ENCODE data around the gene XKR3. TPM values are rescaled to one million over a fixed set of nuclear protein-coding genes. Genes with fewer than 3 reads are reported as not detected.
"Not testable (repeated sequence)": the region's sequence is repeated elsewhere in the genome, so short reads cannot be mapped to it uniquely, and the experiment has no call there.

The XKR3 gene
- total RNA-seq, 2 experiments from 2014 or later, result not detected

DNA sequence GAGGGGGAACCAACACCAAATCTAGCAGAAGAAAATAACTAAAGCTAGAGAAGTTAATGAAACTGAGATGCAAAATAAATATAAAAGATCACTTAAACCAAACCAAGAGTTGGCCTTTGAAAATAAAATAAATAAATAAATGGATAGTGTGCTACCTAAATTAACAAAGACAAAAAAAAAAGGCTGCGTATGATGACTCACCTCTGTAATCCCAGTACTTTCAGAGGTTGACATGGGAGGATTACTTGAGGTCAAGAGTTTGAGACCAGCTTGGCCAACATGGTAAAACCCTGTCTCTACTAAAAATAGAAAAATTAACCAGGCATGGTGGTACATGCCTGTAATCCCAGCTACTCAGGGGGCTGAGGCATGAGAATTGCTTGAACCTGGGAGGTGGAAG, 29.7 kb downstream of the XKR3 start:
- H3K9me3 Mint-ChIP-seq; CTCF ChIA-PET; H3K36me3 Mint-ChIP-seq (ENCODE audit: low read depth); H3K4me1 Mint-ChIP-seq; H3K27ac Mint-ChIP-seq; H3K4me3 Mint-ChIP-seq; H3K27me3 Mint-ChIP-seq; POLR2A ChIA-PET; DNase-seq: not testable (repeated sequence)

DNA sequence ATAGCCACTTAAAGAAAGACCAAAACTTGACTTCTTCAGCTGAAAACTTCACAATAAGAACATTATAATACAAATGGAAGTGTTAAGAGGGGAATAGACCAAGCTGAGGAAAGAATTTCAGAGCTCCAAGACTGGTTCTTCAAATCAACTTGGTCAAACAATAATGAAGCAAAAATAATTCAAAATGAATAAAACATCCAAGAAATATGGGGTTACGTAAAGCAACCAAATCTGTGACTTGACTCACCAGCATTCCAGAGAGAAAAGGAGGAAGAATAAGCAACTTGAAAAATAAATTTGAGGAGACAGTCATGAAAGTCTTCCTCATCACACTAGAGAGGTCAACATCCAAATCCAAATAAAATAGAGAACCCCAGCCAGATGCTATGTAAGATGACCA, 31.4 kb downstream of the XKR3 start:
- Mint-ChIP-seq H3K9me3 (no peaks in the 10 kb centered on the region), H3K4me1 (peaks cover 6% of the 10 kb centered on the region), H3K27ac (peak overlapping the region; percentile 8), H3K4me3 (no peak overlapping the region), H3K36me3 (ENCODE audit: low read depth) (no peaks in the 10 kb centered on the region), H3K27me3 (peaks cover 8% of the 10 kb centered on the region)
- no peak for DNase-seq
- POLR2A ChIA-PET, result no interaction called here
- CTCF ChIA-PET, result no interaction called here

DNA sequence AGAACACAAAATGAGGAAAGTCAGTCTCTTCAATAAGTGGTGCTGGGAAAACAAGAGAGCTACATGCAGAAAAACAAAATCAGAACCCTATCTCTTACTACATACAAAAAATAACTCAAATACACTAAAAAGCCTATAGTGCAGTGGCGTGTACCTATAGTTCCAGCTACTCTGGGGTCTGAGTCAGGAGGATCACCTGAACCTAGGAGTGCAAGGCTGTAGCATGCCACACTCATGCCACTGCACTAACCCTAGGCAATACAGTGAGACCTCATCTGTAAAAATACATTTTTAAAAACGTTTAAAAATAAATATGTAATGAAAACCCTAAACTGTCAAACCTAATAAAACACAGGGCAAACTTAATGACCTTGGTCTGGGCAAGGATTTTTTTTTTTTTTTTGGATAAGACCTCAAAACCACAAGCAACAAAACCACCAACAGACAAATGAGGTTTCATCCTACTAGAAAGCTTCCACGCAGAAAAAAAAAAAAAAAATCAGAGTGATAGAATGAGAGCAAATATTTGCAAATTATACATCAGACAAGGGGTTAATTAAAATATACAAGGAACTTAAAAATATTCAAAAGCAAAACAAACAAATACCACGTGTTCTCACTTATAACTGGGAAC, 35.2 kb downstream of the XKR3 start:
- Mint-ChIP-seq H3K27me3 (peaks cover 9% of the 10 kb centered on the region), H3K27ac (no peak overlapping the region), H3K4me1 (peaks cover 6% of the 10 kb centered on the region), H3K4me3 (no peak overlapping the region), H3K36me3 (ENCODE audit: low read depth) (no peaks in the 10 kb centered on the region), H3K9me3 (no peaks in the 10 kb centered on the region)
- ChIA-PET POLR2A (no interaction called here), CTCF (interaction anchor here (0.7 kb wide), 1 partner anchor 127 kb away, joined by 3 read pairs; no protein-coding TSS in a partner anchor)
- no peak for DNase-seq

DNA sequence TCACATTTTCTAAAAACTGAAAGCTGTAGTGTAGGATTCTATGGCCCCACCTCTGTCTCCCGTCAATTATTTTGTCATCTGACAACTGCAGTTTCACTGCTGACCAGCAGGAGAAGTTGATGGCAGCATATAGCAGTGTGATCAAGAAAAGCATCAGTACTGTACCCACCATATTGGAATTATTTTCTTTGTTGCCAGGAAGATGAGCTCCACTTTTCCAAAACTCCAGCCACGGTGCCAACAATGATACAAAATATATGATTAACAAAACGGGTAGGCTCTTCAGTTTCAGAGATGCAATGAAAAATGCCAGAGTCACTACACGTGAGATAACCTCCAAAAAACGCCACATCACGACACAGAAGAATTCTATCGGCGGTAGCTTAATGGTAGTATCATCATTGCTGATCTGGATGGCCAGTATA, 41.3 kb downstream of the XKR3 start:
- Mint-ChIP-seq H3K36me3 (ENCODE audit: low read depth) (no peaks in the 10 kb centered on the region), H3K27ac (no peak overlapping the region), H3K27me3 (peaks cover 3% of the 10 kb centered on the region), H3K4me1 (no peaks in the 10 kb centered on the region), H3K9me3 (no peaks in the 10 kb centered on the region), H3K4me3 (no peak overlapping the region)
- CTCF ChIA-PET, result interaction anchor here (0.9 to 1.2 kb wide), 2 partner anchors 9 to 39 kb away, joined by 3 to 4 read pairs; no protein-coding TSS in a partner anchor
- DNase-seq, result no peak
- POLR2A ChIA-PET, result no interaction called here

DNA sequence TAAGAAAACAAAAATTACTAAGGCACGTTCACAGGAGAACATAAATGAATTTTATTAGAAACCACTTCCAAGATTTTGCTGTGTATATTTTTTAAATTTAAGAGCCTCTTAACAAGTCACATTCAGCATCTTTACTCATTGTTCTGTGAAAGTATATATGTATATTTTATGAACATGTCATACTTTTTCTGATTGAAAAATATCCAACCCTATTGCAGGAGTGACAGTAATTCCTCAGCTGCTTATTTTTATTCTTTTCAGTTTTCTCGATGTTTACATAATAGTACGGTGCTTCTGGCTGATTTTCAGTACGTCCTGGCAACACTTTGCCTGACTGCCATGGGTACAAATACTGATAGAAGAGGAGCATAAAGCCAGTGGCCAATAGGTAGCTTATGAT, 41.8 kb downstream of the XKR3 start:
- H3K27ac Mint-ChIP-seq, result no peak overlapping the region
- CTCF ChIA-PET, result interaction anchor here (0.9 to 1.2 kb wide), 2 partner anchors 9 to 40 kb away, joined by 3 to 4 read pairs; no protein-coding TSS in a partner anchor
- no peaks in the 10 kb centered on the region for H3K36me3 Mint-ChIP-seq (ENCODE audit: low read depth)
- no peaks in the 10 kb centered on the region for H3K9me3 Mint-ChIP-seq
- H3K27me3 Mint-ChIP-seq, result peaks cover 3% of the 10 kb centered on the region
- no peak overlapping the region for H3K4me3 Mint-ChIP-seq
- no peaks in the 10 kb centered on the region for H3K4me1 Mint-ChIP-seq
- no peak for DNase-seq
- POLR2A ChIA-PET, result no interaction called here

DNA sequence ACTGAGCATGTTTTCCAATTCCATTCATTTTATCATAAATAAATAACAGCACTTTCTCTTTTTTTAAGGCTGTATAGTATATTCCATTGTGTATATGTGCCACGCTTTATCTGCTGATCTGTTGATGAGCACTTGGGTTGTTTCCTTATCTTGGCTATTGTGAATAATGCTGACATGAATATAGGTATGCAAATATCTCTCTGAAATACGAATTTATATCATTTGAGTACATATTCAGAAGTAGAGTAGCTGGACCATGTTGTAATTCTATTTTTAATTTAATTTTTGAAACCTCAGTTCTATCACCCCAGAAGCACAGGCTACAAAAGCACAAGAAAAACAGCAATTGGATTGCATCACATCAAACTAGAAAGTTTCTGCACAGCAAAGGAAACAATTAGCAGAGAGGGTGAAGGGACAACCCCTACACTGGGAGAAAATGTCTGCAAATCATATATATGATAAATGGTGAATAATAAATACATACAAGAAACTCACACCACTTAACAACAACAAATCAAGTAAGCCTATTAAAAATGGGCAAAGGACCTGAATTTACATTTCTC, 43.4 kb downstream of the XKR3 start:
- H3K36me3 Mint-ChIP-seq (ENCODE audit: low read depth), result no peaks in the 10 kb centered on the region
- CTCF ChIA-PET, result no interaction called here

DNA sequence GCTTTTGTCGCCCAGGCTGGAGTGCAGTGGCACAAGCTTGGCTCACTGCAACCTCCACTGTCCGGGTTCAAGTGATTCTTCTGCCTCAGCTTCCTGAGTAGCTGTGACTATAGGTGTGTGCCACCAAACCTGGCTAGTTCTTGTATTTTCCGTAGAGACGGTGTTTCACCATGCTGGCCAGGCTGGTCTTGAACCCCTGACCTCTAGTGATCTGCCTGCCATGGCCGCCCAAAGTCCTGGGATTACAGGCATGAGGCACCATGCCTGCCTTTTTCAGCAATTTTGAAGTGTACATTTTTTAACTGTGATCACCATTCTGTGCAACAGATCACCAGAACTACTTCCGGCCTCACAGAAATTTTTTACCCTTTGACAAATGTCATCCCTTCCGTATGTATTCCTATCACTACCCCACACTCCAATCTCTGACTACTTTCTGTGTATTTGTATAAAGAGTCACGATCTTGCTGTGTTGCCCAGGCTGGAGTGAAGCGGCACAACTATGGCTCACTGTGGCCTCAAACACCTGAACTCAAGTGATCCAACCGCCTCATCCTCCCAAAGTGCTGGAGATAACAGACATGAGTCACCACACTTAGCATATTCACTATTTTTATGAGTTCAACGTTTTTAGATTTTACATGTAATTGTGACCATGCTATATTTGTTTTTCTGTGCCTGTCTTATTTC, 44.0 kb downstream of the XKR3 start:
- ChIA-PET POLR2A (no interaction called here), CTCF (no interaction called here)
- Mint-ChIP-seq H3K9me3 (no peaks in the 10 kb centered on the region), H3K36me3 (ENCODE audit: low read depth) (no peaks in the 10 kb centered on the region), H3K4me3 (no peak overlapping the region), H3K4me1 (no peaks in the 10 kb centered on the region), H3K27ac (no peak overlapping the region), H3K27me3 (peaks cover 3% of the 10 kb centered on the region)
- no peak for DNase-seq

More for the DNA sequence above, 43.4 kb downstream of the XKR3 start:
- no peaks in the 10 kb centered on the region for H3K9me3 Mint-ChIP-seq
- H3K4me1 Mint-ChIP-seq, result no peaks in the 10 kb centered on the region
- DNase-seq, result no peak
- H3K4me3 Mint-ChIP-seq, result no peak overlapping the region
- H3K27me3 Mint-ChIP-seq, result peaks cover 3% of the 10 kb centered on the region
- no peak overlapping the region for H3K27ac Mint-ChIP-seq
- POLR2A ChIA-PET, result no interaction called here

DNA sequence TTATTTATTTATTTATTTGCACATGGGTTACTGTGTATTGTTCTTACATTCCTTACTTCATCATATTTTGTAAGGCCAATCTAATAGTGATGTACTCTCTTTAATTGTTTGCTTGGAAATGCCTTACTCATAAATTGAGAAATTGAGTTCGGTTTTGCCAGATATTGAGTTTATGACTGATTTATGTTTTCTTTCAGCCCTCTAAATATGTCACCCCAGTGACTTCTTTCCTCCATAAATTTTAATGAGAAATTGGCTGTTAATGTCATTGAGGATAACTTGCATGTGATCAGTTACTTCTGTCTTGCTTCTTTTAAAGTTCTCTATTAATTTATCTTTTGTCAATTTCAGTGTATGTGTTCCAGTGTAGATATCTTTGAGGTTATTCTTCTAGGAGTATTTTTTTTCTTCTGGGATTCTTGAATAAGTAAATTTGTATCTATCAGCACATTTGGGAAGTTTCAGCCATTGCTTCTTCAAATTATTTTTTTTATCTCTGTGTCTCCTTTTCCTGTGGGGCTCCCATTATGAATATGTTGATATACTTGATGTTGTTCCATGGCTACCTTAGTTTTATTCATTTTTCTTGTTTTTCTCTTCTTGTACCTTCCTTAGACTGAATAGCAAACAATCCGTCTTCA, 47.8 kb downstream of the XKR3 start:
- DNase-seq, result no peak
- ChIA-PET CTCF (no interaction called here), POLR2A (no interaction called here)

DNA sequence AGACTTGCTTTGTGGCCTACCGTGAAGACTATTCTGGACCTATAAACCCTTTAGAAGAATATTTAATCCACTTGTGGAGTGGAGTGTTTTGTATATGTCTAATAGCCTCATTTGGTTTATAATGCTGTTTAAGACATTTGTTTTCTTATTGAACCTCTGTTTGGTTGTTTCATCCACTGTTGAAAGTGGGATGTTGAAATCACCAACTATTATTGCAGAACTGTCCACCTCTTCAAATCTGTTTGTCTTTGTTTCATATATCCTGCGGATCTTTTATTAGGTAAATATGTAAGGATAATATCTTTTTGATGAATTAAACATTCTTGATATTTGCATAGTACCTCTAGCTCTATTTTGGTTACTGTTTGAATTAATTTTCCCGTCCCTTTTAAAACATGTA, 49.1 kb downstream of the XKR3 start:
- no peak for DNase-seq
- no peaks in the 10 kb centered on the region for H3K4me1 Mint-ChIP-seq
- H3K27ac Mint-ChIP-seq, result no peak overlapping the region
- CTCF ChIA-PET, result no interaction called here
- H3K36me3 Mint-ChIP-seq (ENCODE audit: low read depth), result no peaks in the 10 kb centered on the region
- H3K4me3 Mint-ChIP-seq, result no peak overlapping the region
- no peaks in the 10 kb centered on the region for H3K9me3 Mint-ChIP-seq
- POLR2A ChIA-PET, result no interaction called here
- H3K27me3 Mint-ChIP-seq, result peaks cover 3% of the 10 kb centered on the region

More for the DNA sequence above, 47.8 kb downstream of the XKR3 start:
- Mint-ChIP-seq H3K4me1 (no peaks in the 10 kb centered on the region), H3K36me3 (ENCODE audit: low read depth) (no peaks in the 10 kb centered on the region), H3K27me3 (peaks cover 3% of the 10 kb centered on the region), H3K9me3 (no peaks in the 10 kb centered on the region), H3K4me3 (no peak overlapping the region), H3K27ac (no peak overlapping the region)

DNA sequence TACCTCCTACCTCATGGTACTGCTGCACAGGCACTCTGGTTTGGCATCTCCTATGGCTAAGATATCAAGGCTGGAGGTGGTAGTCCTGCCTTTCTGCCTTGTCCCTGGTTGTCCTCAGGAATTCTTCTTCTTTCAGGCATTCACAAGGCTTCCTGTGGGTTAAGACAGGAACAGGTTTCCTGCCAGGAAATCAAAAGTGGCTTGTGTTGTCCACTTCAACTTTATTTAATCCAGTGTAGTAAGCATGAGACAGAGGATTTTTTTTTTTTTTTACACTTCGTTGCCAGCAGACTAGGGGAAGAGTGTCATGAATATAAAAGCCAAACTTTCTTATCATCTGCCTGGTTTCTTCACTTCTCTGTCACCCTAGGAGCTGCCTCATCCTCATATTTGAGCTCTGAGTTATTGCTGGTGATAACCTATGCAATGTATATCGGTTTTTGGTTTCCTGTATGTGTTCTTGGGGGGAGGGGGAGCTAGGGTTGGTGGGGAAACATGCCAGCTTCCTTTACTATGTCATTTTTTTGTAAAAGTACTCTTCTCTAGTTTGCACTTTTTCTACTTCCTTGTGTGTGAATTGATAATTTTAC, 50.2 kb downstream of the XKR3 start:
- no peaks in the 10 kb centered on the region for H3K9me3 Mint-ChIP-seq
- no peak overlapping the region for H3K4me3 Mint-ChIP-seq
- ChIA-PET CTCF (interaction anchor here (1.0 to 1.4 kb wide), 2 partner anchors 9 to 117 kb away, joined by 4 read pairs; no protein-coding TSS in a partner anchor), POLR2A (no interaction called here)
- no peaks in the 10 kb centered on the region for H3K4me1 Mint-ChIP-seq
- H3K27ac Mint-ChIP-seq, result no peak overlapping the region
- DNase-seq, result no peak
- H3K27me3 Mint-ChIP-seq, result peaks cover 3% of the 10 kb centered on the region
- no peaks in the 10 kb centered on the region for H3K36me3 Mint-ChIP-seq (ENCODE audit: low read depth)

DNA sequence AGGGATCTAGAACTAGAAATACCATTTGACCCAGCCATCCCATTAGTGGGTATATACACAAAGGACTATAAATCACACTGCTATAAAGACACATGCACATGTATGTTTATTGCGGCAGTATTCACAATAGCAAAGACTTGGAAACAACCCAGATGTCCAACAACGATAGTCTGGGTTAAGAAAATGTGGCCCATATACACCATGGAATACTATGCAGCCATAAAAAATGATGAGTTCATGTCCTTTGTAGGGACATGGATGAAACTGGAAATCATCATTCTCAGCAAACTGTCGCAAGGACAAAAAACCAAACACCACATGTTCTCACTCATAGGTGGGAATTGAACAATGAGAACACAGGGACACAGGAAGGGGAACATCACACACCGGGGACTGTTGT, 53.6 kb downstream of the XKR3 start:
- DNase-seq; H3K36me3 Mint-ChIP-seq (ENCODE audit: low read depth); H3K27me3 Mint-ChIP-seq; CTCF ChIA-PET; H3K27ac Mint-ChIP-seq; POLR2A ChIA-PET; H3K9me3 Mint-ChIP-seq; H3K4me1 Mint-ChIP-seq; H3K4me3 Mint-ChIP-seq: not testable (repeated sequence)

DNA sequence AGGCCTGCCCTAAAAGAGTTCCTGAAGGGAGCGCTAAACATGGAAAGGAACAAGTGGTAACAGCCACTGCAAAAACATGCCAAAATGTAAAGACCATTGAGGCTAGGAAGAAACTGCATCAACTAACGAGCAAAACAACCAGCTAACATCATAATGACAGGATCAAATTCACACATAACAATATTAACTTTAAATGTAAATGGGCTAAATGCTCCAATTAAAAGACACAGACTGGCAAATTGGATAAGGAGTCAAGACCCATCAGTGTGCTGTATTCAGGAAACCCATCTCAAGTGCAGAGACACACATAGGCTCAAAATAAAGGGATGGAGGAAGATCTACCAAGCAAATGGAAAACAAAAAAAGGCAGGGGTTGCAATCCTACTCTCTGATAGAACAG, 57.3 kb downstream of the XKR3 start:
- H3K27ac Mint-ChIP-seq; H3K4me1 Mint-ChIP-seq; H3K27me3 Mint-ChIP-seq; CTCF ChIA-PET; H3K4me3 Mint-ChIP-seq; POLR2A ChIA-PET; DNase-seq; H3K9me3 Mint-ChIP-seq; H3K36me3 Mint-ChIP-seq (ENCODE audit: low read depth): not testable (repeated sequence)

DNA sequence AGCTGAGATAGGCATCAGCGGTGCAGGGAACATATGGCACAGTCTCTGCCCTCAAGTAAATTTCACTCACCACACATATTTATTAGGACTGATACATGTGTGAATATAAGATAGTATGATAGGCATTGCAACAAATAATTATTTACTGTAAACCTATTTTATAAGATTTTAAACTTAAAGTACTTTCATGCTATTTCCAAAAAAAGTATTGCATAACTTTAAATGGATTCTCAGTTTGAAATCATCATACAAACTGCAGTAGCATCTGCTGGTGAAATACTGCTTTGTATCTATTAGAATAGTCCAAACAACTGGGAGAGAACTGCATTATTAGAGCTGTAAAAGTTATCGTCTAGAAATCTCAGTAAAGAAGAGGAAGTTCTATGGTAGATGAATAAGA, 63.0 kb downstream of the XKR3 start:
- H3K27ac Mint-ChIP-seq; CTCF ChIA-PET; H3K4me3 Mint-ChIP-seq; H3K36me3 Mint-ChIP-seq (ENCODE audit: low read depth); POLR2A ChIA-PET; H3K4me1 Mint-ChIP-seq; DNase-seq; H3K27me3 Mint-ChIP-seq; H3K9me3 Mint-ChIP-seq: not testable (repeated sequence)

All from activated CD4-positive, alpha-beta memory T cell treated with anti-CD3 and anti-CD28 coated beads, Interleukin-2, amount 10 ng/mL, durations not matched to agents 7 days and 5 days (primary cell).